Naive thymus-derived CD8-positive, alpha-beta T cell (primary cell): ENCODE results near the gene POU3F1. TPM values are rescaled to one million over a fixed set of nuclear protein-coding genes. Genes with fewer than 3 reads are reported as not detected.

Experiments used
- ATAC-seq, 2 donors: fragments of 150-1000 bp; cut with Tn5 transposase in 1 of 2; sonication (Bioruptor Pico), chemical (Tn5 transposase) in 1 of 2; 1 replicate in 1 of 2; 2 replicates in 1 of 2; pipeline ENCODE4 v1.10.0; 2021; ENCODE audit warnings: mild to moderate bottlenecking in 2 of 2, moderate library complexity in 2 of 2
- POLR2A ChIA-PET: fragments of 350-600 bp; sonication (Branson Sonifier 250); formaldehyde crosslinking; loops from one replicate; lab custom pipeline; 2021; ENCODE audit warnings: antibody characterized with exemption; lab: Charles Lee
- DNase-seq, 10 donors: peaks; one replicate each; pipeline versions ENCODE4 v3.0.0 to v3.0.0-alpha.2; 2020 to 2022
- H3K27ac Mint-ChIP-seq, 10 donors: one replicate each; pipeline ENCODE4 v1.8.0; 2020 to 2022; ENCODE audit warnings: mild to moderate bottlenecking in 10 of 10, mixed read lengths in 10 of 10, moderate library complexity in 4 of 10, inconsistent platforms in 1 of 10
- H3K27me3 Mint-ChIP-seq, 5 donors: one replicate each; pipeline ENCODE4 v1.8.0; 2021 to 2022; ENCODE audit warnings: mixed read lengths in 5 of 5
- H3K36me3 Mint-ChIP-seq, 3 donors: one replicate each; pipeline ENCODE4 v1.8.0; 2020 to 2022; ENCODE audit warnings: mixed read lengths in 3 of 3, mild to moderate bottlenecking in 2 of 3, inconsistent platforms in 1 of 3
- H3K4me1 Mint-ChIP-seq, 4 donors: one replicate each; pipeline ENCODE4 v1.8.0; 2021 to 2022; ENCODE audit warnings: mixed read lengths in 4 of 4
- H3K4me3 Mint-ChIP-seq, 10 donors: one replicate each; pipeline ENCODE4 v1.8.0; 2020 to 2022; ENCODE audit warnings: mild to moderate bottlenecking in 10 of 10, mixed read lengths in 10 of 10, moderate library complexity in 6 of 10, inconsistent platforms in 1 of 10
- H3K9me3 Mint-ChIP-seq, 9 donors: one replicate each; pipeline ENCODE4 v1.8.0; 2020 to 2022; ENCODE audit warnings: mixed read lengths in 9 of 9, mild to moderate bottlenecking in 3 of 9, inconsistent platforms in 1 of 9, moderate library complexity in 1 of 9
- polyA plus RNA-seq, 3 donors: library from polyadenylated mRNA; unstranded; fragments of 300-500 nt; fragmentation: Illumina TruSeq; gene quantifications; one replicate each; pipeline ENCODE4 v1.2.3, GENCODE V29; 2021
- total RNA-seq, 8 experiments: library from RNA in 2 of 8; stranded (reverse) in 2 of 8; gene quantifications; one replicate each; pipeline ENCODE4 v1.2.3 and lab custom pipeline; 2021 to 2026

POU3F1 gene
- total and polyA plus RNA-seq, 5 experiments from 2014 or later: 0.08 to 0.38 (median 0.31) TPM; not detected in 2

DNA sequence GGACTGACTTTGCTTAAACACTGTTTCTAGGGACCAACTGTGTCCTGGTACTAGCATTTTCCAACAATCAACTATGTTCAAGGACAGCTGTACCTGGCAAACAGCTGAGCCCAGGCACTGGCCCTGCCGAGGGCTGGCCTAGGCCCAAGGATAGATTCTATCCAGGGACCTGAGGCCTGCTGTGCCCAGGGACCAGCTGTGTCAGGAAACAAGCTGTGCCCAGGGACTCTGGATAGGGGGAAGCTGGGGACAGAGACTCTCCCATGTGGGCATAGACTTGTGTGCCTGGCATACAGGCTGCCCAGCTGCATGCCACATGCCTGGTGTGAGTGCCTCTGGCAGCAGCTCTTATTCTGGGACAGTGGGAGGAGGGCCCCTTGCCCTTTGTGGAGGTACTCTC, 38.1 kb upstream of the POU3F1 start:
- H3K9me3 Mint-ChIP-seq: no peaks in the 10 kb centered on the region
- peaks cover 7 to 35% (median 13%) of the 10 kb centered on the region in 5 donors for H3K27me3 Mint-ChIP-seq
- ATAC-seq (no peak), DNase-seq (no peak)
- no peak overlapping the region for H3K4me3 Mint-ChIP-seq
- H3K27ac Mint-ChIP-seq: no peak overlapping the region
- POLR2A ChIA-PET: no interaction called here
- H3K36me3 Mint-ChIP-seq: no peaks in the 10 kb centered on the region
- H3K4me1 Mint-ChIP-seq: peaks cover 0 to 3% (median 0%) of the 10 kb centered on the region in 4 donors

DNA sequence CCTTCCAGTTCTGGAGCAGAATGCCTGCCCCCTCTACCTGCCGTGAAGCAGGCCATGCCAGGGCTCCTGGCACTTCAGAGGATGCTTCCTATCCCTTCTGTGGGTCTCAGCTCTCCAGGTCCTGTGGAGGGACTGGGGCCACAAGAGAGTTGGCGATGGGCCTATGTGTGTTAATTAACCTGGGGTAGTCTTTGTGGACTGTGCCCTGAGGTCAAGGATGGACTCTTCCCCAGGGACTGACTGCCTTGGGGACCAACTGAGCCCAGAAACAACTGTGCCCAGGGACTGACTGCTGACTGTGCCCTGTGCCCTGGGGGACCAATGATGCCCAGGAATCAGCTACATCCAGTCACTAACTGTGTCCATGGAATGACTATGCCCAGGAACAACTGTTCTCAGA, 37.5 kb upstream of the POU3F1 start:
- H3K4me1 Mint-ChIP-seq: no peaks in the 10 kb centered on the region
- POLR2A ChIA-PET: no interaction called here
- peaks cover 2 to 30% (median 11%) of the 10 kb centered on the region in 5 donors for H3K27me3 Mint-ChIP-seq
- H3K4me3 Mint-ChIP-seq: no peak overlapping the region
- no peak for DNase-seq
- H3K9me3 Mint-ChIP-seq: no peaks in the 10 kb centered on the region
- no peak for ATAC-seq
- no peaks in the 10 kb centered on the region for H3K36me3 Mint-ChIP-seq
- no peak overlapping the region for H3K27ac Mint-ChIP-seq

DNA sequence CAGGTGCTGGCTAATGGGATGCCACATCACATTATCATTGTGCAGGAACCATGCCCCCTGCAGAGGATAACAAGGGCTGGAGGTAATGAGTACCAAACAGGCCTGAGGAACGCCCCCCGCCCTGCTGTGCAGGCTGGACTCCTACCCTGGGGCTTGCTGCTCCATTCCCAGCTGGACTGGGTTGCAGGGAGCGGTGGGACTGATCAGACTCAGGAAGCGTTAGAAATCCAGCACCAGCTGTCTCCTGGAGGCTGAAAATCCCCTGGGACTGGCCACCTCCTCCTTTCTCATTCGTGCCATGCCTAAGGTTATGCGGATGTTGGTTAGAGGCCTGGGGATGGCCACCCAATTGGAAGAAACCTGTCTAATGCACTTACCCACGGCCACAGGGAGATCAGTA, 36.9 kb upstream of the POU3F1 start:
- Mint-ChIP-seq H3K4me1 (no peaks in the 10 kb centered on the region), H3K36me3 (no peaks in the 10 kb centered on the region), H3K9me3 (no peaks in the 10 kb centered on the region), H3K4me3 (no peak overlapping the region), H3K27me3 (peaks cover 0 to 27% (median 11%) of the 10 kb centered on the region in 5 donors), H3K27ac (no peak overlapping the region)
- POLR2A ChIA-PET: no interaction called here
- DNase-seq (no peak), ATAC-seq (no peak)

DNA sequence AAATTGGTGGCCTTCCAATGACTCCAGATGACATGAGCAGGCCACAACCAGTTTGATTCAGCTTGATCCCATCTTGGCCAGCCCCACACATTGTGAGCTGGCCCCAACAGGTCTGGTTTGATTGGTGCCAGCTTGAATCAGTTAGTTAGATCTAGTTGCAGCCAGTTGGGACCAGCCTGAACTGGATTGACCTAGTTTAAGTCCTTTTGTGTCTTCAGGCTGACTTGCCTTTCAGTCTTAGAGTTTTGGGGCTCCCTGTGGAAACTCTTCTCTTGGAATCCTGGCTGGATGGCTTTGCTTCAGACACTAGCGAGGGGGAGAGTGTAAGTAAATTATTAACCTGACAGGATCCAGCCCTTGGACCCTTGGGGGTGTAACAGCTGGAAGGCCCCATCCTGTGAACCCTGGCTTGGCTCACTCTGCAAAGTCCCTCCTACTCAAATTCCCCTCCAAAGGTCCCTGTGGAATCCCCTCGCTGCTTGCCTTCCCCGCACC, 36.2 kb upstream of the POU3F1 start:
- Mint-ChIP-seq H3K27me3 (peaks cover 0 to 24% (median 7%) of the 10 kb centered on the region in 5 donors), H3K4me1 (no peaks in the 10 kb centered on the region), H3K27ac (no peak overlapping the region), H3K4me3 (no peak overlapping the region), H3K36me3 (no peaks in the 10 kb centered on the region), H3K9me3 (no peaks in the 10 kb centered on the region)
- ATAC-seq: no peak
- DNase-seq: no peak
- POLR2A ChIA-PET: no interaction called here

DNA sequence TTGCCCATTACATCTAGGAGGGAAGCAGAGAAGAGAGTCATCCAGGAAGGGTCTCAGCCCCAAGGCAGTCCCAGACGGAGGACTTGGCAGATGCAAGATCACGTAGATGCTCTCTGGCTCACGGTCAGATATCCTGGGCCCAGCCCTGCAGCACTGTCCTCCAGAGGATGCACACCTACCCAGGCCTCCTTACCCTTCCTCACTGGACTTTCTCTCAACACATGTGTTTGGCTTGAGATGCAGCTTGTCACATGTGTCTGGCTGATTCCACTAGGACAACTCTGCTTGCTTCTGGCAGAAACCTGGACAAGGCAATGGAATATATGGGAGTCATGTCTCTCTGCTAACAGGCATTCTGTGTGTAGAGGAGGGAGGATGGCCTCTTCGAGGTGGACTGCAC, 32.4 kb upstream of the POU3F1 start:
- H3K9me3 Mint-ChIP-seq: no peaks in the 10 kb centered on the region
- ATAC-seq: no peak
- no peak overlapping the region for H3K27ac Mint-ChIP-seq
- H3K4me1 Mint-ChIP-seq: no peaks in the 10 kb centered on the region
- no peak overlapping the region for H3K4me3 Mint-ChIP-seq
- H3K36me3 Mint-ChIP-seq: no peaks in the 10 kb centered on the region
- peaks cover 7 to 28% (median 10%) of the 10 kb centered on the region in 5 donors for H3K27me3 Mint-ChIP-seq
- POLR2A ChIA-PET: no interaction called here
- no peak for DNase-seq

DNA sequence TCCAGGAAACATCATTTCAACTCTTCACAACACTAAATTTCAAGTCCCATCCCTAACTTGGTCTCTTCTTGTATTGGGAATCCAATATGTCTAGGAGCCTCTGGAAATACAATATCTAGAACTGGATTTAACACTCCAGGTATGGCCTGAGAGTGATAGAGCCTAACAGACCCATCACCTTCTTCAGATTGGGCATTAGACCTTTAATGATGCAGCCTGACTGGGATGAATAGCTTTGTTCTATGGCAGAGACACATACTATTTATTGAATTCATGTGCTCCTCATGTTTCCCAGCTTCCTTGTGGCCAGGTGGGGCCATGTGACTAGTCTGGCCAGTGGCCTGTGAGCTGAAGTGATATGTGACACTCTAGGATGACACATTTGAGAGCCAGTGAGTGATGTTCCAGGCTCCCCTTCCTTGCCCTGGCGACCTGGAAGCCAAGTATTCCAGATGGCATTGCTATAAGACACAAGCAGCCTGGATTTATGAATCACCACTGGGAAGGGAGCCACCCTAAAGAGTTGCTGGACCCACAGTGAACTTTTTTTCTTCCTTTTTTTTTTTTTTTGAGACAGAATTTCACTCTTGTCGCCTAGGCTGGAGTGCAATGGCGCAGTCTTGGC, 31.0 kb upstream of the POU3F1 start:
- DNase-seq: no peak
- no peaks in the 10 kb centered on the region for H3K4me1 Mint-ChIP-seq
- no peaks in the 10 kb centered on the region for H3K9me3 Mint-ChIP-seq
- H3K27me3 Mint-ChIP-seq: peaks cover 13 to 35% (median 20%) of the 10 kb centered on the region in 5 donors
- no peak for ATAC-seq
- H3K27ac Mint-ChIP-seq: no peak overlapping the region
- POLR2A ChIA-PET: no interaction called here
- no peaks in the 10 kb centered on the region for H3K36me3 Mint-ChIP-seq
- H3K4me3 Mint-ChIP-seq: no peak overlapping the region

DNA sequence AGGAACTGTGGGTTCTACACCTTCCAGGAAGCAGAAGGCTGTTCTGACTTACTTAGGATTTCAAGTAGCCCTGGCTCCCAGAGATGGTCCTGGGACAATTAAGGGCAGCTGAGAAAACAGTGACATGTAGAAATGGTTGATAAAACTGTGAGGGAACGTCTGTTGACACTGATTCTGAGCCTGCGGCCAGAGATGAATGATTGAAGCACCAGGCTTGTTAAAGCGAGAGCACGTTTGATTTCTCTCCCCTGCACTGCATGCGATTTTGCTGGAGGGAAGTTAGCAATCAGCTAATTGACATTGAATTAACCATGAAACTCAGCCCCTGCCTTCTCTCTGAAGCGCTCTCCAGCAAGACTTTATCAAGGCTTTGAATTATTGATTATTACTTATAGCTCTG, 29.9 kb upstream of the POU3F1 start:
- H3K9me3 Mint-ChIP-seq: no peaks in the 10 kb centered on the region
- POLR2A ChIA-PET: no interaction called here
- DNase-seq: no peak
- ATAC-seq: no peak
- H3K4me3 Mint-ChIP-seq: no peak overlapping the region
- H3K27me3 Mint-ChIP-seq: peaks cover 15 to 38% (median 27%) of the 10 kb centered on the region in 5 donors
- H3K27ac Mint-ChIP-seq: no peak overlapping the region
- H3K36me3 Mint-ChIP-seq: no peaks in the 10 kb centered on the region
- H3K4me1 Mint-ChIP-seq: no peaks in the 10 kb centered on the region

DNA sequence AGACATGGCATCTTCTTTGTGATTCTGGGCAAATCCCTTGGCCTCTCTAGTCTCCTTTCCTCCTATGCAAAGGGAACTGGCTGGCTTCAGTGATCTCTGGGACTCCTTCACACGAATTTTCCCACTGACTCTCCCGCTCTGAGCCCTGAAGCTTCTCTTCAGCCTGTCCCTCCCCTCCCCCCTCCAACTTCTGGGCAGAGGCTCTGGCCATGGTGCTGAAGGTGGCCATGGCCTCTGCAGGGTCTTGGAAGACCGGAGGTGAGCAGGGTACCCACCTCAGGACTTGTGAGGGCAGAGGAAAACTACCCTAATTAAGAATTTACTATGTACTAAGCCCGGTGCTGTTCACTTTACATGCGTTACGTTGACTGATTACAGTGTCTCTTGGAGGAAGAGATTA, 29.4 kb upstream of the POU3F1 start:
- no peaks in the 10 kb centered on the region for H3K9me3 Mint-ChIP-seq
- no peaks in the 10 kb centered on the region for H3K4me1 Mint-ChIP-seq
- DNase-seq (no peak), ATAC-seq (no peak)
- H3K36me3 Mint-ChIP-seq: no peaks in the 10 kb centered on the region
- peaks cover 14 to 42% (median 30%) of the 10 kb centered on the region in 5 donors for H3K27me3 Mint-ChIP-seq
- H3K4me3 Mint-ChIP-seq: no peak overlapping the region
- POLR2A ChIA-PET: no interaction called here
- H3K27ac Mint-ChIP-seq: no peak overlapping the region

DNA sequence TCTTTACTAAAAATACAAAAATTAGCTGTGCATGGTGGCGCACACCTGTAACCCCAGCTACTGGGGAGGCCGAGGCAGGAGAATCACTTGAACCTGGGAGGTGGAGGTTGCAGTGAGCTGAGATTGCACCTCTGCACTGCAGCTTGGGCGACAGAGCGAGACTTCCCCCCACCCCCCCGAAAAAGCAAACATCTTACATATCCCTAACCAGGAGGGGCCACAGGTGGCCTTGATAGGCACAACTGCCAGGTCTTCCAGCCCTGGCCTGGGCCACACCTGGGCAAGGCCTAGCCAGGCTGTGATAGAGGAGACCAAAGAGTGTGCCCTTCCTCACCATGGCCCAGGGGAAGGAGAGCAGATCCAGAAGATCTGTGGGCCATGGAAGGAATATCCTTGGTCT, 28.6 kb upstream of the POU3F1 start:
- H3K27ac Mint-ChIP-seq: no peak overlapping the region
- DNase-seq (no peak), ATAC-seq (no peak)
- POLR2A ChIA-PET: no interaction called here
- no peaks in the 10 kb centered on the region for H3K36me3 Mint-ChIP-seq
- H3K4me3 Mint-ChIP-seq: no peak overlapping the region
- H3K4me1 Mint-ChIP-seq: no peaks in the 10 kb centered on the region
- no peaks in the 10 kb centered on the region for H3K9me3 Mint-ChIP-seq
- H3K27me3 Mint-ChIP-seq: peaks cover 17 to 48% (median 35%) of the 10 kb centered on the region in 5 donors

DNA sequence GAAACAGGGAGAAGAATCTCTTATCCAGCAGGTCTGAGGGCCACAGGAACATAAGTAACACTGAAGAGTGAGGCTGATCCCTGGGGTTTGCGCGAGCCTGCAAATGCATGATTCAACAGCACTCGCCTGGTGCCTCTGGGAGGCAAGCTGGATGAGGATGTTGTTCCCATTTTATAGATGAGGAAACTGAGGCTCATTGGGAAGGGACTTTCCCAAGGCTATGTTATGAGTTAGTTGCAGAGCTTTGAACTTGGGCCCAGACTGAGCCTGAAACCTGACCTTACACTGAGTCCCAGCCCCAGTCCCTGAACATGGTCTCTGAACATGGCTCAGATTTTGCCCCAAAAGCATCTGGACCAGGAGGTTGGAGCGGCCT, 27.7 kb upstream of the POU3F1 start:
- H3K27me3 Mint-ChIP-seq: peaks cover 20 to 57% (median 43%) of the 10 kb centered on the region in 5 donors
- H3K9me3 Mint-ChIP-seq: no peaks in the 10 kb centered on the region
- H3K4me1 Mint-ChIP-seq: no peaks in the 10 kb centered on the region
- no peak for ATAC-seq
- no peak overlapping the region for H3K4me3 Mint-ChIP-seq
- POLR2A ChIA-PET: no interaction called here
- no peak overlapping the region for H3K27ac Mint-ChIP-seq
- no peak for DNase-seq
- no peaks in the 10 kb centered on the region for H3K36me3 Mint-ChIP-seq

DNA sequence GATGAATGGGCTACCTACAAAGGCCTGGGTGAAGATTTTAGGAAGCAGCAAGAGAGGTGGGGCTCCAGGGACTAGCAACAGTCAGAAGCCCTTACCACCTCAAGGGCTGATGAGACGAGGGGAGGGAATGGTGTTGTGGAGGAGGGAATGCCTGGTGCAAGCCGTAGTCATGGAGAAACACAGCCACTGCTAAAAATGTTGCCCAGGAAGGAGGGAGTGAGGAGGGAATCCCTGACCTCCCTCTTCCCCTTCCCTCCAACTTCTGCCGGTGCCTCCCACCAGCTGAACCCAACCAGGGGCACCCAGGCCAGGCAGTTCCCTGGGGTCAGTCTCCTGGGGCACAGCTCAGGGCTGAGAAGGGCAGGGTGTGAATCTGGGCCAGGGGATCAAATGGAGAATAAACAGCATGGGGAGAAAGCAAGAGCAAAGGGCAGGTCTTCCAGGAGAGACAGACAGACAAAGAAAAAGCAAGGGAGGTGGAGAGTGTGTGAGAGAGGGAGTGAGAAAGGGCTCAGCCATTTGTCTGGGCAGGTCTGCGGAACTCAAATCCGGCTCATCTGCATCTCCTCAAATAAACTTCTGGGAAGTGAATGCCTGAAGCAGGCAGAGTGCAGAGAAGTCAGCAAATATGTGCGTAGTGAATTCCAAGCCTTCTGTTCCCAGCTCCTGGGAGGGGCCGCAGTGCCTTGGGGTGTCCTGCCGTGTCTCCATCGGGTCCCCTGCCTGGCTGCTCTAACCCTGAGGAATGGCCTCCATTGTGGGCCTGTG, 27.1 kb upstream of the POU3F1 start:
- no peaks in the 10 kb centered on the region for H3K4me1 Mint-ChIP-seq
- no peaks in the 10 kb centered on the region for H3K9me3 Mint-ChIP-seq
- POLR2A ChIA-PET: no interaction called here
- ATAC-seq (no peak), DNase-seq (no peak)
- peaks cover 20 to 63% (median 44%) of the 10 kb centered on the region in 5 donors for H3K27me3 Mint-ChIP-seq
- no peak overlapping the region for H3K4me3 Mint-ChIP-seq
- H3K36me3 Mint-ChIP-seq: no peaks in the 10 kb centered on the region
- H3K27ac Mint-ChIP-seq: no peak overlapping the region

DNA sequence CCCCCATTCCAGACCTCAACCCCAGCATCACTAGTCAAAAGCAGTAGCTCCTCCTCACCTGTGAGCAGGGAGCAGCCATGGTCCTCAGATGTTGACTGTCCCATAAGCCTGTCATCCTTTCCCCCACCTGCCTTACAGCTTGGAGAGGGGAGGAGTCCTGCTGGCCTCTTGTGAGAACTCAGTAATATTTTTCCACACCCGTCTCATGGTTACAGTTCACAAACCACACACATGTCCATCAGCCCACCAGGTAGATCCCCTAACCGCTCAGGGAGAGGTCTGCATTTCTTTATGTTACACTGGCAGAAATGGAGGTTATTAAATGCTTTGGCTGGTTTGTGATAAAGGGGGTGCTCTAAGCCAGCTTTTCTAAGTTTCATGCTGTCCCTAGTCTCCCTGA, 26.3 kb upstream of the POU3F1 start:
- Mint-ChIP-seq H3K36me3 (no peaks in the 10 kb centered on the region), H3K9me3 (no peaks in the 10 kb centered on the region), H3K27me3 (peaks cover 18 to 71% (median 47%) of the 10 kb centered on the region in 5 donors), H3K4me3 (no peak overlapping the region), H3K27ac (no peak overlapping the region), H3K4me1 (peaks cover 0 to 3% (median 0%) of the 10 kb centered on the region in 4 donors)
- DNase-seq: no peak
- POLR2A ChIA-PET: no interaction called here
- ATAC-seq: no peak
